ENCODE measurements around the gene SPANXC.
"Not testable (repeated sequence)": the region's sequence is repeated elsewhere in the genome, so short reads cannot be mapped to it uniquely, and the experiment has no call there.

The SPANXC gene

GRCh38 chrX:141242417-141242816 is at the start of gene SPANXC:
TSS of gene SPANXC (minus strand) at chrX:141242517. CDS start at chrX:141242457, 60 bp downstream.
- DNase-seq (ENCODE audit: low read depth), result not testable (repeated sequence)

GRCh38 chrX:141279476-141279875 is 37.2 kb upstream of the SPANXC start:
- DNase-seq (ENCODE audit: low read depth), result no peak

- no peak for DNase-seq (ENCODE audit: low read depth)
Observed at GRCh38 chrX:141278306-141278705, 36.0 kb upstream of the SPANXC start.

GRCh38 chrX:141258080-141258479 is 15.8 kb upstream of the SPANXC start:
- DNase-seq (ENCODE audit: low read depth), result no peak

GRCh38 chrX:141221611-141222010 is 20.7 kb downstream of the SPANXC start:
- no peak for DNase-seq (ENCODE audit: low read depth)

- DNase-seq (ENCODE audit: low read depth), result no peak
Observed at GRCh38 chrX:141220342-141221008, 21.8 kb downstream of the SPANXC start.

GRCh38 chrX:141214196-141214595 is 28.1 kb downstream of the SPANXC start:
- no peak for DNase-seq (ENCODE audit: low read depth)

- DNase-seq (ENCODE audit: low read depth), result no peak
Observed at GRCh38 chrX:141201962-141202361, 40.4 kb downstream of the SPANXC start.
